Fibroblast of skin of right biceps (primary cell): ENCODE data around the gene SRGAP2C.
"Not testable (repeated sequence)": the region's sequence is repeated elsewhere in the genome, so short reads cannot be mapped to it uniquely, and the experiment has no call there.

ENCODE experiments used
- DNase-seq: peaks from one replicate; pipeline ENCODE4 v3.0.0-alpha.2; 2013

The SRGAP2C gene

DNA sequence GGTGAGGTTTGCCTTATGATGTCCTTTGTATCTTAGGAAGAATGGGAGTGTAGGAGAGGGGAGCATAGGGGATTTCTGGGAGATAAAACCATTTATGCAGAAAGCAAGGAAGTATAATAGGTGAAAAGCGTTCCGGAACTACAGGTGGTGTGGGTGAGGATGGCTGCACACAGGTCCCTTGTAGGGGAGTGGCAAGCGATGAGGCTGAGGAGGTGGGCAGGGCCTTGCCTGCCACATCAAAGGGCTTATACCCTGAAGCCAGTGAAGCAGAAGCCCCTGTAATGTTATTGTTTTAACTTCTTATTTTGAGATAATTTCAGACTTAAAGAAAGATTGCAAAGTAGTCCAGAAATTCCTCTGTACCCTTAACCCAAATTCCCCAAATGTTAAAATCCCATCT, 159.6 kb downstream of the SRGAP2C start:
- DNase-seq: not testable (repeated sequence)

DNA sequence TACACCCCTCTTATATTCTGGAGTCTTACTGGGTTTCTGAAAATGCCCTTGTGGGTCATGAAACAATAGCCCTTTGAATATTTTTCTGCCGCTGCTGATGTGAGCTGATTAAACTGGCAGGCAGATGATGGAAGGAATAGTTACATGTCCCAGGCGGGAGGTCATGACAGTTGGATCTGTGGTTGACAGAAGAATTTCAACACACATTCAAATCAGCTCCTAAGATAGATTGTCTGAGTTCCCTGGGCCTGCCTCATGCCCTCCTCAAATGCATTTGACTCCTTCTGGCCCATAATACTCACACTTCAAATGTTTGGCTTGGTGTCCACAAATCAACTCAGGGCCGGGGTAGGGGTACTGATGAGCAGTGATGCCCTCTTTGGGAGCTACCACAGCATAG, 161.9 kb downstream of the SRGAP2C start:
- not testable (repeated sequence) for DNase-seq

DNA sequence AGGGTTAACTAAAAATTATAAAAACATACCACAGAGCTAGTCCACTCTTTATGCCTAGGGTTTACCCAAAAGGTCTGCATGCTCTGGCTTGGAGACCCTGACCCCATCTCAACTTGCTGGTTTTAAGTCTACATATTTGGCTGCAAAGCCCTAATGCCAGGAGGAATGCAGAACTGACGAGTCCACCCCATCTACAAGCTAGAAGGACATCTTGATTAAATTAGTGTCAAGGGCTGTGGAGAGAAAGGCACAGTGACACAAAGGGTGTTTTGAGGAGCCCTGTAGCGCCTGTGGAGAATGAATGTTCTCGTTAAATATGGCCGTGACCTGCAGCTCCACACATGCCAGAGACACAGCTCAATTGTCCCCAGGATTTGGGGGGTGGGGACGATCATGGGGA, 162.7 kb downstream of the SRGAP2C start:
- peak; percentile 32 for DNase-seq

DNA sequence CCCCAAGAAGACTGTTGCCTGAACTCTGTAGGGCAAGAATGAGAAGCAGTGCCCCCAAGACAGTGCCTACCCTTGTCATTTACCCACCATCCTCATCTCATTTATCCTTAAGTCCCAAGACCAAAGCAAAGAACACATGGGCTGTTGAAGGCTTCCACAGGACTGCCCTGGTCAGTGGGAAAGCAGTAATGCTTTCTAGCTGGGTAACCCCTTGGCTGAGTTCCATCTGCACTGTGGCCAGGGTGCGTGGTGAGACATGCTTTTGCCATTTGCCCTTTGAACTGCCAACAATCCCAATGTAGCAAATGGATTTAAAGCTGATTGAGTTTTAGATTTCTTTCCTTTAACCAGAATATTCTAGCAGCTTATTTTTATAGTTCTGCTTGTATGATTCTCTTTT, 163.3 kb downstream of the SRGAP2C start:
- DNase-seq: not testable (repeated sequence)

DNA sequence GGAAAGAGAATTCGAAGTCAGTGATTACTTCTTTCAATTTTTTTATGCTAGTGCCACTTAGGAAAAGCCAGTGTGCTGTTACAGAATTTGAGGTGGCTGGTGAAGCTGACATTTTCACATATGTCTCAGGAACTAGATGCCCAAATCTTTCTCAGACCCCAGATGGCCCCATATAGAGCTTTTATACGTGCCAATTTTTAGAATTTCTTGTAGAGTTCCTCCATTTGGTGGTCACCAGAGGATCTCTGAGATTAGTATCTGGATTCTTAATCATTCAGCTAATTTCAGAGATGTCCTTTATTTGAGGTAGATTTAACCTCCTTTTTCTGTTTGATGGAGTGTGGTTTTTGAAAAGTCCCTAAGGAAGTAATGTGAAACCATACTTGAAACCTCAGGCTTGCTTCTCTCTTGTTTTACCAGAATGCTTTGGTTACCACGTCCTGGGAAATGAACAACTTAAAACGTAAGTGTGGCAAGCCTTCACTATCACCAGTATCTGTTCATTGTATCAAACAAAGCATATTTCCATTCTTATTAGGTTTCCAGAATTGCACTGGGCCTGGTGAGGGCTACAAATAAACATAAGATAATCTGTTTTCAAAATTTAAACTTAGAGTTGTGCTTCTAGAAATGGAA, 164.7 kb downstream of the SRGAP2C start:
- not testable (repeated sequence) for DNase-seq

DNA sequence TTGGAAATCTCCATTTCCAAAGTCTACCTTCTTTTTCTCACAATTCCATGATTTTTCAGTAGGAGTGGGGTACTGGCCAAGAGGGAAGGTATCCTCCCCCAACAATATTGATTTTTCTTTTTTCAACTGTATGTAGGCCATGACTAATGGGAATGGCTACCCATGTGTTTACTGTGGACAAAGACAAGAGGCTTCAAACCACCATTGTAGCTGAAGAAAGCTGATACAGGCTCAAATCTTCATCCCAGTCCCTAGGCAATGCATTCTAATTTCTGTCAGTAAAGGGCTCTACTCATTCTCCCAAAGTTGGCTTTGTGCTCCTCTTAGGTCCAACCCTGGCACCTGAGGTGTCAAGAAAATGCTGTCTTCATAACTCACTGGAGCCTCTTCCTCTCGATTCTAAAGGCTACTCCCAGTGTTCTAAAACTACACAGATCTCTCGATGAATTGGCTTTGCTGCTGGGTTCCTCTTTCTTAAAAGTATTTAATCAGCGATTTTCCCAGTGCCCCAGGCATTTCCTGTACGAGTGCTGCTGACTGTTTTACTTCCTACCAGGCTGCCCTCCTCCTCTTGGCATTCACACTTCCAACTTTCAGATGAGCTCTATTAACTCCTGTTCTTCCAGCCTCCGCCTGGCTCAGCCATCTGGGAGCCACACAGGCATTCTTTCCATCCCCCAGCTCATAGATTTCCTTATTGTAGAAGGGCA, 171.1 kb downstream of the SRGAP2C start:
- DNase-seq: not testable (repeated sequence)

DNA sequence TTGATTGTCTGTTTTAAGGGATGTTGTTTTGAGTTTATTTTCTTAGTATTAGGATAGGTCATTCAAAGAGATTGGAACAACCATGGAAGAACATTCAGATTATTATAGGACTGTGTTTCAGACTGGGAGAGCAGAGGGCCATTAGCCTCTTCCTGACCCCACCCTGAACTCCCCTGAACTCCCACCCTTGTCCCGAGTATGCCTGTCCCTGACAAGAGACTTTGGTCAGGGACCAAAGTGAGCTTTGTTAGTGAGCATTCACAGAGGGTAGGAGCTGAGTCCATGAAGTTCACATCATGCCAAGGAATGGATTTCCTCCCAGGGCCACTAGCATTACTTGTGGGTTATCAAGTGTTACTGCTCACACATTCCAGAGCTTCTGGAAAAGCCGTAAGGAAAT, 172.0 kb downstream of the SRGAP2C start:
- not testable (repeated sequence) for DNase-seq

DNA sequence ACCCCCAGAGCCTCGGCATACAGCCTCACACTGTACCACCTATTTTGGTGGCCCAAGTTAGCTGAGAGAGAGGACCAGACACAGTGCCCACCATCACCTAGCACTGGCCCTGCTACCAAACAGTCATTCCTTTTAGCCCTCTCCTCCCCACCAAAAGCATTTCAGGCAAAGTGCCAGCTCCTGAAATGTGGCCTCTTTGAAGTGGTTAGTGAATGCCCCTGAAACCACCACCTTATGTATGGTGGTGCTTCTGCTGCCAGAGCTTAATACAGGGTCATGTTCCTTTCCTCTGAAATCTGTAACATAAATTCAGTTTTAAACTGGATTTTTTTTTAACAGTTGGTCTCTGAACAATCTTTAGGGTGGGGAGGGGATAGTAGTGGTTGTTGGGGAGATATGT, 175.8 kb downstream of the SRGAP2C start:
- DNase-seq: not testable (repeated sequence)

DNA sequence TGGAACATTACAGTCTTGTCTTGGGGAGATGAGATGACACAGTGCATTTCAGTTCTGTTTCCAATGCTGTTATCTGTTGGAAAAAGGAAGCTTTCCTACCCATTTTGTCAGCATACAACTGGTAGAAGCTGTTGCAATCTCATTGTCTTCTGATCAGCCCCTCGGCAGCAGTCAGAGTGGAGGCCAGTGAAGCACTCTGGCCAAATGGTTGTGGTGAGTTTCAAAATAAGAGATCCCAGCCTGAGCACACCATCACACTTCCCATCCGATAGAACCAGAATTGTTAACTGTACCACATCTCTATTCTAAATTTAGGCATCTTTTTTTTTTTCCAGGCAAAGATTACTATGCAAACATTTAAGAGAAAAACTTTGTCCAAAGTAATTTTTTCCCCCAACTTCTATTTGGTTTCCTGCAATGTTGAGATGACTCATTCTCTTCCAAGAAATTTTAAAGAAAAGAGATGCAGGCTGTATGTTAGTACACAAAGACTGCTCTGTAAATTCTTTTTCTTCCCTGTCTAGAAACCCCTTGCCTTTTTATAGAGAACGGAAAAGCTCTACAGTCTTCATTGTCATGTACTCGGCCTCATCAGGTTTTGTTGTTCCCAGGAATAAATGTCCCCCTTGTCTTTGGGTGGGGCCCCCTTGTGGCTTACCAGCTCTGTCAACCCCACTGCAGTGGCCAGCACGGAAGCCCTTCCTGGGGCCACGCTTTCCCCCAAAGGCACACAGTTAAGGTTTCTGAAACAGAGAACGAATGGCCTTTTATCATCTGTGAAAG, 176.9 kb downstream of the SRGAP2C start:
- not testable (repeated sequence) for DNase-seq

DNA sequence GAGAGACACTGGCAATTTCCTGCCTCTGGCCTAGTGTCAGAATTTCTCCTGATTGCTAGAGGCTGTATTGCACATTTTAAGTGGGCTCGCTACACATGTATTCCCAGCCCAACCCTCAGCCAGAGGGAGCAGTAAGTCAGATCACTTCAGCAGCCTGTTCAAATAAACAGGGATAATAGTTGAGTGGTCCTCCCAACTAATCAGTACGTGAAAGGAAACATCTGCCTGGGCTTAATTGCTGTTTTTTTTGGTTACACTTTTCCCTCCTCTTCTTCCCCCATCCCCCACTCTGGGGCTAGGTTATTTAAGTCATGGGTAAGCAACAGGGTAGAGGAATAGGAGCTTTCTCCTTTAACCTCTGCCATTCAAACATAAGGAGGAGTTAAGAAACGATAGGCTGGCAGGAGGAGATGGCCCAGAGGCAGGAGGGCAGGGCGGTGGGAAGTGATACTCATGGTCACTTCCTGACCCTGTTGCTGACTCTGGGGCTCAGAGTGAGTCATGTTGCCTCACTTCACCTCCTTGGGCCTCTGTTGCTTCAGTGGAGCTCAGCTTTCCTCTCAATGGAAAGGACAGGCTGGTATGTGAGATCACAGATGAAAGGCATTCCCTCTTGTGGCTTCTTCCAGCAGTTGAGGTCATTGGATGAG, 177.6 kb downstream of the SRGAP2C start:
- not testable (repeated sequence) for DNase-seq

DNA sequence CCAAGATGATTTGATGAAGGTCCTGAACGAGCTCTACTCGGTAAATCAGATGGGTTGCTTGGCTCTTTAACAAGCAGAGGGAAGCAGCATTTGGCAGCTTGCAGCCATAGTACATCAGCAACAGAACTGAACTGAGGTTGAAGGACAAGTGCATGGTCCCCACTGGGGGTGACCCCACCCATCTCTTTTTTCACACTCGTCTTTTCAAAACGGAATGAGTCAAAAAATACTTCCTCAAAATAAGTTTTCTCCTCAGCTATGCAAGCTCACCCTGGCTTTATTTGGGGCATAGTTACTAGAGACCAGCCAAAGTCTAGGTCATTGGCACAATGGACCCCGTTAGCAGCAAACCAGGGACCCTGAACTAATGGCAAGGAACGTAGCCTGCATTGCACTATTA, 180.5 kb downstream of the SRGAP2C start:
- DNase-seq: not testable (repeated sequence)

DNA sequence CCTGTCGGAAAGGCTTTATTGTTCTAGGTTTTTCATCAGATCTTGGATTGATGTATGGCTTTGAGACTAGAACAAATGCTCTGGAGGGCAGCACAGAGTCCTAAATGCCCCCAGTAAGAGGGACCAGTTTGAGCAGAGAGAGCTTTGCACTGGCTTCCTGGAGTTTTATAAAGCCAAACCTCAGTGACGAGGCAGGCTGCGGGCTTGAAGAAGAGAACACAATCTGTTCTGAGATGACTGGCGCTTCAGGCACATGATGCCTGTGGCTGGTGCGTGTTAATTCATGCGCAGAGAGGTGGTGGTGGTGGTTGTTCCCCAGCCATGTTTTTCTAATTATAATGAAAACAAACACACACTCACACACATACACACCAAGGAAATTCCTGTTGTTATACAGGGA, 180.9 kb downstream of the SRGAP2C start:
- peak; percentile 21 for DNase-seq

DNA sequence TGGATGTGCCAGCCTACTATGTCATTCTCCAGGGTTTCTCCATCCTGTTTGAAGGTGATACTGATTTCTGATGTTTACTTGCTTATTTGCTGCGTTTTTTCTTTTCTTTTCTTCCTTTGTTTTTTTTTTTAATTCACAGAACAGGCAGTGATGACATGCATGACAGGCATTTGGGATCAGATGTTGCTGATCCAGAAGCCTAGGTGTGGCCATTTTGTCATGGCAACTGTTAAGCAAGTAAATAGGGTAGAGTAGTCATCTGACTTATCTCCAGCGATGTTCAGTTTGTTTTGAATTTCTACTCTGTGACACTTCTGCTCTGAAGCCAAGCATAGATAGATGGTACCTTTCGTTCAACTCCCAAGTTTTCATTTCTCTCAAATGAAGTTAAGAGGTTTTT, 181.4 kb downstream of the SRGAP2C start:
- DNase-seq: not testable (repeated sequence)

DNA sequence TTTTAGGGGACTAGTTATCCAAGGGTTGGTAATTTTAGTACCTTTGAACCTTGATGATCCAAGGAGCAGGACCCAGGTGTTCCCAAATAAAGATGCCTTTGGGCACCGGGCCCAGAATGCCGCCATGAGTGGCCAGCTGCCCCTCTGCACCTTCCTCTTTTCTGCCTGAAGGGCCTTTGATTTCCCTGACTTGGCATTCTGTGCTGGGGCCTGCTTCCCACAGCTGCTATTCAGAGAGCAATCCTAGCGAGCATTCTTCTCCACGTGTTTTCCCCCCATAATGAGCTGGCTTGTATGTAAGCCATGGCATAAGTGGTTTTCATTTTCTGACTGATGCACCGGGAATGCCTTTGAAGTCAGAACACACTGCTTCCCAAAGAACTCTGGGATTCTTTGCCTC, 184.1 kb downstream of the SRGAP2C start:
- DNase-seq: not testable (repeated sequence)

DNA sequence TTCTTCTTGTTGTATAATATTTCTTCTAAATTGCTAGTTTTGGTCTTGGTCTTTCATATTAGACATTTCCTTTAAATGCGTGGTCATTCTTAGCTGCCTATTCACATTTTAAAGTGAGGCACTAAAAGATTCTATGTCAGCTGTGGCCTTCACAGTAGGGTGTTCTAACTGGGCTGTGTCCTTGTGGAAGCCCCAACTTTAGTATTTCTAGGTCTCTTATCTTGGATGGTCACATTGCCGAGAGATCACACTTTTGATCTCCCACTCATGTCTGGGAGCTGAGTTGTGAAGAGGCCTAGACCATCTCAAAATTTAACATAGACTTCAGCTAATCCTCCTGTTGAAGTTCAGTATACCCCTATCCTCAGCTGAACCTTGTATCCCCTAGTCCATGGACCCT, 185.2 kb downstream of the SRGAP2C start:
- DNase-seq: not testable (repeated sequence)

DNA sequence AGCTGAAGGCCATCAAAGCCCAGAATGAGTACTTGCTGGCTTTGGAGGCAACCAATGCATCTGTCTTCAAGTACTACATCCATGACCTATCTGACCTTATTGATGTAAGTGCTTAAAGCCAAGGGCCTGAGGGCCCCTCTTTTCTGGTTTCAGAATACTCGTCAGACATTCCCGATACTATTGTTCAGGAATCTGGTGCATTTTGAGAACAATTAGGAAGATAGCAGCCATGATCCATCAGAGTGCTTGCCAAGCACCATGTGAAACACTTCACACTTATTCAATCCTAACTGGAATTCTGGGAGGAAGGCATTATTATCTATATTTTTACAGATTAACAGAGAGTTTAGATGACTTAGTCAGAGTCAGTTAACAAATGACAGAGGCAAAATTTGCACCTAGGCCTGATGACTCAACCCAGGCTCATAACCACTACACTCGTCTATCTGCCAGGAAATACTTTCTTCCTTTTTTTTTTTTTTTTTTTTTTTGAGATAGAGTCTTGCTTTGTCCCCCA, 190.1 kb downstream of the SRGAP2C start:
- peak; percentile 68 for DNase-seq

DNA sequence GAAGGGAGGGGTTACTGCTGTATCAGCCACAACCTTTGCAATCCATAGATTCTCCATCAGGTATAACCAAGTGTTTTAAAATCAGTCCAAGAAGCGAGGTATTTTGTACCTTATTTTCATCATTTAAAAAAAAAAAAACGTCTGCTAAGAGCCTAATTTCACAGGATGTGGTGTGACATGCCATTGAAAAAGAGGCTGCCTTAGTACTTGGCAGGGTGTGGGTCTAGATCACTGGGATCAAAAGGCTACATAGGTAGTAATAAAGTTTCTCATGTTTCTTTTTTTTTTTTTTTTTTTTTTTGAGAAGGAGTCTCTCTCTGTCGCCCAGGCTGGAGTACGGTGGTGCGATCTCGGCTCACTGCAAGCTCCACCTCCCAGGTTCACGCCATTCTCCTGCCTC, 192.2 kb downstream of the SRGAP2C start:
- DNase-seq: not testable (repeated sequence)

DNA sequence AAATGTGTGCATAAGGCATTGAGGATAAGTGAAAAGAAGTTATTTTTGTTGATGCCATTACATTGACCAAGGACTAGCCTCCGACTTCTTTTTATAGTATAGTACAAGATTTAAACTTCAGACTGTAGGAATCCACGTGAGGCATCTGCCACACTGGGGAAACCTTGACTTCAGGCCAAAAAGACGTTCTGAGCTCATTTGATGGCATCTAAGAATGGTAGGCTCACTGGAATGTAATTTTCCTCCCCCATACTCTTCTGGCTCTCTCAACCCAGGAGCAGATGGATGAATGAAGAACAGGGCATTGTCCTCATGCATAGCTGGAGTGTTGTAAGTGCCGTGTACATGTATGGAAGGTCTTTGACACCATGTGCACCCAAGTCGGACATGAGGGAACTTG, 194.0 kb downstream of the SRGAP2C start:
- not testable (repeated sequence) for DNase-seq

DNA sequence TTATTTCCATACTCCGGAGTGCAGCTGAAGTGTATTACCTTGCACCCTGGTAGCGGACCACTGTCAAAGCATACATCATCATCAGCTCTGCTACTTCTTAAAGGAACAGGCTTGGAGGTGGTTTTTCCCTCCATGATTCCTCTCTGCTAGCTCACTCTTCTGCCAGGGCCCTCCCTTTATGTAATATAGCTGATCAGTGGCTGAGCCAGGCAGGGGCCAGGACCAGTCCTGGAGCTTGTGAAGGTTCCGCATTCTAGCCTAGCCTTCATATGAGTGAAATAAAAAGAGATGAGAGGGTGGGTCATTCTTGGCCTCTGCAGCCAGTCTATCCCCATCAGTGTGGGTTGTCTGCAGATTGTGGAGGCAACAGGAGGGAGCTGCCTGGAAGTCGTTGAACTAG, 200.0 kb downstream of the SRGAP2C start:
- not testable (repeated sequence) for DNase-seq

DNA sequence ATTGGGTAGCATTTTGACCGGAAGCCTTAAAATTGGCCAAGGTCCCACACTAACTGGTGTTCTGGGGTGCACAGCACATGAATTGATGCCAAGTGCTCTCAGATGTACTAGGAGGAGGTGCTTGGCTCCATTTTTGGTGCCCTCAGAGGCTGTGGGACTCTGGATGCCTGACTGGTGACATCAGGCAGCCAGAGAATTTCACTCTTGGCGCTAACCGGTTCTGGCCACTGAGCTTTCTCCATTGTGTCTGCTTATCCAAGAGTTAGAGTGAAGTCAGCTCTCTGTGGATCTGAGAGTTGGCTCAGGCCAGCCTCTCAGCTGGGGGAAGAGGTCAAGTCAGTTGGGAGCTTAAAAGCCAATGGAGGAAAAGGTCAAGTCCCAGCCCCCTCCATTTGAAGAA, 200.4 kb downstream of the SRGAP2C start:
- DNase-seq: not testable (repeated sequence)

DNA sequence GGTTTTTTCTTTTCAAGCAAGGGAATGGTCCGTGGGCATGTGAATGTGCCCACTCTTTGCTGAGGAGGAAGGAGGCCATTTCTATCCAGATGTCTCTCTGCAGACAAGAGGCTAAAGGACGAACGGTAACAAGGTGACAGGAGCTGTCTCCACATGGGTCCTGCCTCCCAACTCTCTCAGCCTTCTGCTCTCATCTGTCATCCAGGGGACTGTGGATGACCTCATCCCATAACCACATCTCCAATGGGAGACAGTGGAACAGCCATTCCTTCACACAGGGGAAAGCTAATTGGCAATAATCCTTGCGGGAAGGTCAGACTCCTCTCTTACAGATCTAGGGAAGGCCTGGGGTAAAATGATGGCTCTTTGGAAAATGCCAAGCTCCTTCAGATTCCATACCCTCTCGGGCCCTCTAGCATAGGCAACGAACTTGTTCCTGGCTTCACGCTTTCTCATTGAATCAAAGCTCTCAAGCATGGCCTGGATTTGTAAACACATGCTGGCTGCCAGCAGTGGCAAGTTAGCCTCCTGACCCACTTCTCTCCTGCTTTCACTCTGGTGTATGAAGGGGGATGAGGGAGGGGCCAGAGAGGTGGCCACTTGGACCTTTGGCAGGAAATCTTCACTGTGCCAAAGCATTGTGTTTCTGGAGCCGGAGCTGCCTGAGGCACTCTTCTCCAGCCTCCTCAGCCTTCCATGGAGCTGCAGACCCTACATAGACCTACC, 201.0 kb downstream of the SRGAP2C start:
- not testable (repeated sequence) for DNase-seq

DNA sequence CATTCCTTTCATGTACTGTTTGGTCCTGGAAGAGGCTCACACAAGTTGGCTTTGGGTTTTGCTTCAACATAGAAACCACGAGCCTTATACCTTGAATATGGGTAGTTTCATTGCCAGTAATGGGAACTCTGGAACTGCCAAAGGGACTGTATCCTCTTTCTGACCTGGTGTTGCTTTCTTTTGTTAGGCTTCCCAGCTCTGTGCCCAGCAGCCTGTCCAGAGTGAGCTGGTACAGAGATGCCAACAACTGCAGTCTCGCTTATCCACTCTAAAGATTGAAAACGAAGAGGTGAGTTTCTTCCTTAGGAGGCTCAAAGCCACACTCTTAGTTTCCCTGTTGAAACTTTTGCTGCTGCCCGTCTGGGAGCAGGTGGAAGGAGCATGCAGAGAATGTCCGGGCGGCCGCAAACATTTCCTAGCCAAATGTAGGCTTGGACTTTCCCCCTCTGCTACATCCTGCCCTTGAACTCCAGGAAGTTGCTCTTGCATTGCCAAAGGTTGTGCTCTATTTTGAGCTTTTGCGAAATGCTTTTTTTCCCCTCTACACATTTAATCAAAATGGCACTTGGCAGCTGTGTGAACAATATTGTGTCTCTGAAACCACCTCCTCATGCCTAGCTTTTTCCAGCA, 201.7 kb downstream of the SRGAP2C start:
- not testable (repeated sequence) for DNase-seq
